GM21381 (cell line): ENCODE measurements around the gene ADIG.

ENCODE experiments used
- ATAC-seq: cut with Tn5 transposase; IDR thresholded peaks from one replicate; pipeline ENCODE4 v1.9.1; 2021; ENCODE audit warnings: mild to moderate bottlenecking, moderate library complexity; ENCODE audit not compliant: unreplicated experiment

Gene ADIG

DNA sequence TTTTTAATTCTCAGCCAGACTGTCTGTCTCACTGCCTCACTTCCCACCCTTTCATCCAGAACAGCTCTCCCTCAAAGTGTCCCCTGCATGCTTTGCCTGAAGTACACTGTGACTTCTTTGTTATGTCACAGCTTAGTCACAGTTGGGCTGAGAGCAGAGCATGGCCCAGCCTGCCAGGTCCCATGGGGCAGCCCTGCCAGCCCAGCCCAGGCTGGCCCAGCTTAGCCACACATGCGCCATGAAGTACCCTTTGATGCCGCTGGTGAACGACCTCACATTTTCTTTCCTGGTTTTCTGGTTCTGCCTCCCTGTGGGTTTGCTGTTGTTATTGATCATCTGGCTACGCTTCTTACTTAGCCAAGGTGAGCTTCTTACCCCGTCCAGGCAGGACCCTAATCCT, at the start of gene ADIG:
Gene ADIG (plus strand): TSS at position 185 of the 400 bp plus-strand sequence. CDS start 54 bp downstream, at position 239.
- no peak for ATAC-seq

DNA sequence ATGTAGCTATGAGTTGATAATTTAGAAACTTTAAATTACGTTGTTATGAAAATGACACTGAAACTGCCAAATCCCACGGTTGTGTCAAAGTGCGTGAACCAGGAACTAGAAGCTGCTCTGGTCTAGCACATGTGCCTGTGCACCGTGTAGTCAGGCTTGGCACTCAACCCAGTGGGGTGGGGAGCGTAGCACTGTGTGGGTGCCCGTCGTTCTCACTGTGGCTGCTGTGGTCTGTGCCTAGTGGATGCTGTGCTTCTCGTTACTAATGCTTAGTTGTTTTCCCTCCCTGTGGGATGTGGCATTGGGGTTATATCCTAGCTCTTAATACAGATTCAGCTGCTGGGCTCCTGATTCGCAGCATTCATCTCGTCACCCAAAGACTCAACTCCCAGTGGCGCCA, 46.2 kb upstream of the ADIG start:
- ATAC-seq, result no peak

DNA sequence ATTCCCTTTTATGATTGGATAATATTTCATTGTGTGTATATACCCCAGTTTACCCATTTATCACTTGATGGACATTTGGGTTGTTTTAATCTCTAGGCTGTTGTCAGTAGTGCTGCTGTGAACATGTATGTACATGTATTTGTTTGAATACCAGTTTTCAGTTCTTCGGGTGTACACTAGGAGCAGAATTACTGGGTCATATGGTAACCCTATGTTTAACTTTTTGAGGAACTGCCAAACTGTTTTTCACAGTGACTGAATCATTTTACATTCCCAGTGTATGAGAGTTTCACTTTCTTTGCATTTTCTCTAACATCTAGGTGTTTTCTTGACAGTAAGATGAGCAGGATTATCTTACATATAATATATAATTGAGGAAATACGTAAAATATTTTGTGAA, 44.7 kb upstream of the ADIG start:
- ATAC-seq, result no peak

GRCh38 chr20:38537176-38537575, 43.8 kb upstream of the ADIG start:
- no peak for ATAC-seq

GRCh38 chr20:38538789-38539188, 42.2 kb upstream of the ADIG start:
- no peak for ATAC-seq

DNA sequence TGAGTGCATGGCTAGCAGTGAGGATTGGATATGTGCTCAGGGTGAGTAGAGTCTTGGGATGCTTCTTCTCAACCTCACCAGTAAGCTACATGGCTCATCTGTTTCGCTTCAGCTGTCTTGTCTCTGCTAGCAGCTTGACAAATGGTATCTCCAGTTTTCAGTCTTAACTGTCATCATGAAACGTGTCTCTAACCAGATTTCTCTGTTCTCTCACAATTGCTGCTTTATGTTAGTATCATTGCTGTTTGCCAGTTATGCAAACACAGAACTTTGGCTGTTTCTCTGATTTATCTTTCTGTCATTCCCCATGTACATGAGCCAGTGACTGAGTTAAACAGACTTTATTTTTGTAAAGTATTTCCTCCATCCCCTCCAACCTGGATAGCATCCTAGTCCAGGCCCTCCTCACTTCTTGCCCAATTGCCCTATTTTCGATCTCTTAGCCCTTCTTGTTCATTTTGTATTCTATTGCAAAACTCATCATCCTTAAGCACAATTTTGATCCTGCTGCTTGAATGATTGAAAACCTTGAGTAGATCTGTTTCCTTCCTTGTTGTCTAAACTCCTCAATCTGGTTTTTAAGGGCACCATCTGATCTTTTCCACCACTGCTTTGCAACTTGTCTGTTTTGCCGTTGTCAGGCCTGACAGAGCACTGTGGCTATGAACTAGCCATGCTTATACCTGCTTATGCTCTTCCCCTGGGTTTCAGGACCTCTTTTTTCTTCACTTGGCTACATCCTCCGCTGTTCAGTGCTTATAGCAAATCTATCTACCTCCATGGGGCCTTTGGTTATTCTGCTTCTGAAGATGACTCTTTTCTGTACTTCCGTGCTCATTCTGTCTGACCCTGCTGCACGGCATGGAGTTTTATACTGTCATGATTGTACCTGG, 37.7 kb upstream of the ADIG start:
- no peak for ATAC-seq

- no peak for ATAC-seq
Measured at GRCh38 chr20:38545771-38546170, 35.2 kb upstream of the ADIG start.

- ATAC-seq, result no peak
Measured at GRCh38 chr20:38547288-38548085, 33.5 kb upstream of the ADIG start.

DNA sequence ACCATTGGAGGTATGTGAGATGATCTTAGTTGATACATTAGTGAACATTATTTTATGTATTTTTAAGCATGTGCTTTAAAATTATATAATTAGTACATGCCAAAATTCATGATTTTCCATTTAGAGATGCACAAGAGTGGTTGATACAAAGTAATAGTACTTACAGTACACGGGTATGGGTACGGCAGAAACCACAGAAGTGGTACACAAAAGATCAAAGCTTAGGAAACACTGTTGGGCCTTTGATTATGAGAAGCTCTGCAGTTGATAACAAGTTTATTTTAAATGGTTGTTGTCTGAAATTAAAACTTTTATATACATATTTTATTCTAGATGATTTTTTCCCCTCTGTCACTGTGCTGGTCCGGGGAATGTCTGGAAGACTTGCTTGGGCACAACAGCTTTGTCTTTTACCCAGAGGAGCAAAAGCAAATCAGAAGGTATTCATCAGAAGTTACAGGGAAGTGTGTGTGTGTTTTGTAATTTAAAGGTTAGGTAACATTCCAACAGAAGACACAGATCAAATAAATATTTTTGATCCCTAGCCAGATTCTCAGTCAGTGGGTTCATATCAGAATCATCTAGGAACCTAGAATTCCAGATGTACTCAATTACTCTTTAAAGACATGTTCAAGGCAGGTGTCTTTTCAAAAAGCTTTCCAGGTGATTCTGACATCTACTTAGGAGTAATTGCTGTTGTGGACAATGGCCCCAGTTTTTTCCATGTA, 32.5 kb upstream of the ADIG start:
- ATAC-seq, result no peak

- no peak for ATAC-seq
Measured at GRCh38 chr20:38550274-38550673, 30.7 kb upstream of the ADIG start.

GRCh38 chr20:38551056-38551626, 29.9 kb upstream of the ADIG start:
- no peak for ATAC-seq

DNA sequence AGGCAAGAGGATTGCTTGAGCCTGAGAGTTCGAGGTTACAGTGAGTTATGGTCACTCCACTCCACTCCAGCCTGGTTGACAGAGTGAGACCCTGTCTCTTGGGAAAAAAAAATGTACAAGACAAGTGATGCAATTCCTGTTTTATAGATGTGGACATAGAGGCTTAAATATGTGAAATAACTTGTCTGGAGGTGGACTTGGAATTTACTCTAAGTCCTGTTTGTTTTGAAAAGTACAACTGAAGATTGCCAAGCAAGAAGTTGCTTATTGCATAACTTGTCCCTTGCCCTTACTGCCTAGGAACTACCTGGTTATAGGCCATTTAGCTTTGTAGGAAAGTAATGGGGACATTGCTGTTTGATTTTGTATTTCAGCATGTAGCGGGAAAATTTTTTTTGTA, 26.0 kb upstream of the ADIG start:
- no peak for ATAC-seq

DNA sequence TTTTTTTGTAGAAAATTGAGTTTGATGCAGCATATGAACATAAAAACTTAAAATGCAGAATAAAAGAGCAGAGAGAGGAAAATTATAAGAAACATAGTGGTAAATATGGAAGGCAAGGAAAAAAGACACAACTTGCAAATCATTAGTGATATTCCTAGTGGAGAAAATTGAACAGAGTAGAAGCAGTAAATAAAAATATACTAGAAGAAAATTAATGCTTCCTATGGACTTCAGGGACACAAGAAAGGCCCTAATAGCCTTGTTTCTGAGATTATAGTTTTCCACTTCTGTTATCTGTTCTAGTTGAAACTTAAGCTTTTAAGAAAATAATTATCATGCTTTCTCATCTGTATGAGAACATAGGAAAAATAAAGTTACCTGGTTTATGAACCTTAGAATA, 25.6 kb upstream of the ADIG start:
- ATAC-seq, result no peak

GRCh38 chr20:38557174-38557573, 23.8 kb upstream of the ADIG start:
- ATAC-seq, result no peak

DNA sequence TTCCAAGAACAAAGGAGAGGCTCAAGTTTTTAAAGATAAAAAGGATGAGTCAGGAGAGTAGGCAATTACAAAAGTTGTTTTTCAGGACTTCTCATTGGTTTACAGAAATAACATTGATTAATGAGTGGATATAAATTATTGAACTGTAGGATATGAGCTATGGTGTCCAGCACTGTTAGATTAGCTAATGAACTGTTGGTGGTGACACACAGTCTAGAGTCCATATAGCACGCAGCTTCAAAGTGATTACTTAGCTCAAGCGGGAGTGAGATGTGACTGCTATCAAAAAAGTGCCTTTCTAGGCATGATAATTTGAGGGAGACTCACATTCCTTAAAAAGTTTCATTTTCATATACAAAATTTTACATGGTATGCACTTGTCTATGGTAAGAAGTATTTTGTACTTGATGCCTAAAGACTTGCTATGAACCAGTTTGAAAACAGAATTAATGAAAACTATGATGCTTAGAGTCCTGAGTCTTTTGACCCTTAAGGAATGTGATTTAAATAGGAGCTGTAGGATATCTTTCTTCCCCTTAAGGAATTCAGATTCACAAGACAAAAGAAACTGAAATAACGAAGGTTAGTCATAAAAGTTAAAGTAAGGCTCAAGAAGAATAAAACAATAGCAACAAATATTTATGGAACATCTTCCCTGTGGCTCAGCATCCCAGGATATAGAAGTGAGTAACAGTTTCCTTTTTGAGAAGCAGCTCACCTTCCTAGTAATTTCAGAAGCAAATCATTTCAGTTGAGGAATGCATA, 22.2 kb upstream of the ADIG start:
- ATAC-seq, result no peak

DNA sequence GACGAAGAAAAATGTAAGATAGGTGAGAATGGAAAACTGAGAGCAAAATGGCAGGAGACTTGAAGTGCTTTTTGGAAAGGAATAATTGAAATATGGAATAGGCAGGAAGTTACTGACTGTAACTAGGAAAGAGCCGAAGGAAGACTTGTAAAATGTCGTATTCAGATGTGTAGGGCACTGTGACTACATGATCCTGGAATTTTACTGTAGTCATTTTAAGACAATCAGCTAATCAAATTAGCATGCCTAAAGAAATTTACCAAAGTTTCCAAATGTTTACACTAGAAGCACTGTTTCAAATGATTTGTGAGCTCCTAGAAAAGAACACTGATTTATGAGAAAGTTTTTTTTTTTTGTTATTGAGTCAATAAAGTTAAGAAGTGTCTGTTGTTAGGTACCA, 21.2 kb upstream of the ADIG start:
- ATAC-seq, result no peak

GRCh38 chr20:38563802-38564431, 17.1 kb upstream of the ADIG start:
- ATAC-seq, result no peak

DNA sequence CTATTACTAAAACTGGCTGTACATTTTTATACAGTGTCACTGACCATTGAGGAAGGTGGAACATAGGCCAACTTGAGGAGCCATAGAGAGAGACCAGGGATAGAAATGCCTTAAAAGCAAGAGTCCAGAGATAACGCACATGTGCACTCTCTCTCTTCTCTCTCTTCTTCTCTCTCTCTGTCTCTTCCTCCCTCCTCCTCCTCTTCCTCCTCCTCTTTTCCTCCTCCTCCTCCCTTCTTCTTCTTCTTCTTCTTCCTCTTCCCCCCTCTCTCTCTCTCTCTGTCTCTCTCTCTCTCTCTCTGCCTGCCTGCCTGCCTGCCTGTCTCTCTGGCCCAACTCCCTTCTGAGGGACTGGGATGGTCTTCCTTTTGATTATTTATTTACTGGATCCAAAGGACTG, 16.3 kb upstream of the ADIG start:
- ATAC-seq, result no peak

DNA sequence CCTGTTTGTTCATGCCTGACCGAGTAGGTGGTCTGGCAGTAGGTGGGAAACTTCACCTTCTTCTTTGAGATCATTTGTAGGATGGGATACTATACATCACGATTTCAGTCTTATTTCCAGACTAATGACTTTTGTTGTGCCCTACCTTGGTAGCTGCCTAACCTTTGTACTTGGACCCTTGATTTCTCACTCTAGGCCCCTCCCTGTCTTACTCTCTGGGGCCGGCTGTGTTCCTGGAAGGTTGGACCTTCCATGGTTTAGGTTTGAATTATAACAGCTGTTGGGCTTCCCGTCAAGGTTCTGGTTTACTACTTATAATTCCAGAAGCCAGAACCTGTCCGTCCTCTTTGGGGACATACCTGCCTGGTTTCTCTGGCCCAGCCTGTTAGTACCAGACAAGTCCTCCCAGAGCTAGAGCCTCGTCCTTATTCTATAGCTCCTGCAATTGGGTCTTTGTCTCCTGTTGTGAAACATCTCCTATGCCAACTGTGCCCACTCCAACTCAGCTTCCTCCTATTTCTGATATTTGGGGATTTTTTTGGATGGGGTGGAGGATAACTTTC, 14.9 kb upstream of the ADIG start:
- ATAC-seq, result no peak
